Measurements from ENCODE around the gene DUOXA1.

DNA sequence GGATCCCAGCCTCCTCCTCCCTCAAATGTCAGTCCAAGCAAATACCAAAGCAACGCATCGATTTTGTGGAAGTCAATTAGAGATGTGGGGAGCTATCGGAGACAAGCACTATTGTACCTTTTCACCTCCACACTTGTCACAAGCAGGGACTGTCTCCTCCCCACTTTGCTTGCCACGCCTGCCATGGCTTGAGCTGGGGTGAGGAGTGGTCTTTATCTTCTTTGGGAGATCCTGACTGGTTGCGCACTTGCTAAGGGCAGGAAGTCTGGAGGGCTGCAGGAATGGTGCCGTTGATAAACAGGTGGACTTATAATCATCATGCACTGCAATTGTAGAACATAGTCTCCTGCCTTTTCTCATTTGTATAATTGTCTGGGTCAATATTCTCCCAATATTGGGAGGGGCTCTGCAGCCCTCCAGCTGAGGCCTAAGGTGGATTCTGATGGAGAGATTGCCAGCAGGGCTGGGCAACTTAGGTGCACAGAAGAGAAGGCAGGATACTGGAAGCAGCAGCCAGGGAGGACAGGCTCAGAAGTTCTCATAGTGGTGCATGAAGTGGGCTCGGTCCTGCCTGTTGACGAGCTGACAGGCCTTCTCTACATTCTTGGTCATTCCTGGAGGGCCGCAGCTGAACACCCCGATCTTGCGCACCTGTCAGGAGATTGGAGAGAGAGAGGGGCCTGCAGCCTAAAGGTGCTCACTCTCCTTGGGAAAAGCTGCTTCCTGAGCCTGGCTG, 35.9 kb downstream of the DUOXA1 start:
- no peak for TF ChIP-seq POLR2A (IDR thresholded peaks at IDR 0.05)
- TF ChIP-seq, protein P1, sequence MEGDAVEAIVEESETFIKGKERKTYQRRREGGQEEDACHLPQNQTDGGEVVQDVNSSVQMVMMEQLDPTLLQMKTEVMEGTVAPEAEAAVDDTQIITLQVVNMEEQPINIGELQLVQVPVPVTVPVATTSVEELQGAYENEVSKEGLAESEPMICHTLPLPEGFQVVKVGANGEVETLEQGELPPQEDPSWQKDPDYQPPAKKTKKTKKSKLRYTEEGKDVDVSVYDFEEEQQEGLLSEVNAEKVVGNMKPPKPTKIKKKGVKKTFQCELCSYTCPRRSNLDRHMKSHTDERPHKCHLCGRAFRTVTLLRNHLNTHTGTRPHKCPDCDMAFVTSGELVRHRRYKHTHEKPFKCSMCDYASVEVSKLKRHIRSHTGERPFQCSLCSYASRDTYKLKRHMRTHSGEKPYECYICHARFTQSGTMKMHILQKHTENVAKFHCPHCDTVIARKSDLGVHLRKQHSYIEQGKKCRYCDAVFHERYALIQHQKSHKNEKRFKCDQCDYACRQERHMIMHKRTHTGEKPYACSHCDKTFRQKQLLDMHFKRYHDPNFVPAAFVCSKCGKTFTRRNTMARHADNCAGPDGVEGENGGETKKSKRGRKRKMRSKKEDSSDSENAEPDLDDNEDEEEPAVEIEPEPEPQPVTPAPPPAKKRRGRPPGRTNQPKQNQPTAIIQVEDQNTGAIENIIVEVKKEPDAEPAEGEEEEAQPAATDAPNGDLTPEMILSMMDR (IDR thresholded peaks at IDR 0.05 in 4 of 5, conservative IDR thresholded peaks at IDR 0.05 in 1 of 5), result no peak
